ENCODE measurements around the gene CPD.

GRCh38 chr17:30343796-30344195, 34.9 kb upstream of the CPD start:
- TF ChIP-seq GATA2 (IDR thresholded peaks at IDR 0.05; ENCODE audit: low read depth, low read length) (no peak), GATA3 (IDR thresholded peaks at IDR 0.05; ENCODE audit: low read depth, low read length) (no peak)
